NCI-H128 (cell line): ENCODE results near the gene ZNF398.
A peak's percentile ranks its signal among the peaks of the same experiment; 100 is the strongest.

Experiments used
- DNase-seq: peaks from one replicate; lab custom pipeline; 2025; ENCODE audit not compliant: unreplicated experiment; lab: John Stamatoyannopoulos, UW

The ZNF398 gene

GRCh38 chr7:149195180-149196150 lies 48.2 kb downstream of the ZNF398 start, which contains the start of gene ZNF282:
Gene ZNF282, plus strand, starts transcription at chr7:149195546. Its CDS starts 44 bp downstream, at chr7:149195590.
- peak; percentile 79 for DNase-seq

DNA sequence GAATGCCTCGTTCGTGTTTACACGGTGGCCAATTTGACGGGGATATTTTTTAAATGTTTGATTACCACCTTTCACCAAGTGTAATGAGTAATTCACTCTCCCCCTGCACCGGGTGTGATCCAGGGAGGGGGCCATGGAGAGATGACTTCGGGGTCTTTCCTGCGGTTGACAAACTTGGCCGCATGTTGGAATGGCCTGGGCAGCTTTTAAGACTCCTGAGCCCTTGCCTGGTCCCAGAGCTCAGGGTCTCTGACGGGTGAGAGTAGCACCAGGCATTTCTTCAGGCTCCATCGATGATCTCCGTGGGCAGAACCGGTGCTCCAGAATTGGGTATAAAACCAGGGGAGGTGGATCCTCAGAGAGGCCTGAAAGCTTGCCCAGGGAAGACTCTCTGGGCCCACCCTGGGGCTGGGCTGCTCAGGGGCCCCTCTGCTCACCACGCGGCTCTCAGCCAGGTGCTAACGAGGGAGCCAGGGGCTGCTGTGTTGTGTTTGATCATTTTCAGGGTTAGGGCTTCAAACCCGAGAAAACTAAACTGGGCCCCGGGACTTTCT lies 49.0 kb downstream of the ZNF398 start:
- DNase-seq, result no peak

DNA sequence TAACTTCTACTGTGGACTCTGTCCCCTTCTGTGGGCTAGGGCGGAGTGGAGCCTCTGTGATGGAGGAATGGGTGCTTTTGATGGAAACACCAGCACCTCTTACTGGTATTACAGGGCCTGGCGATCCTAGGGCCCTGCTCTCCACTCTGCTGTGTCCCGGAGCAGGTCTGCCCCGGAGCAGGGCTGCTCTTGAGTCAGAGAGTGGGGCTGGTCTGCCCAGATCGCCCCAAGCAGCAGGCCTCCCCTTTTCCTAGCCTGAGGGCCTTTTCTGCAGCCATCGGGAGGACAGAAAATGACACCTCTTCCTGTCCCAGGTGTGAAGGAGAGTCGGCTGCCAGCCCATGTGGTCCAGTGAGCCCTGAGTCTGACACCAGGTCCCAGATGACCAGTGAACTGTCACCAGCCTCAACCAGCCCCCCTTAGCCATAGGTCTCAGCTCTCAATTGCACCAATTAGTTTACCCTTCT lies 49.5 kb downstream of the ZNF398 start:
- DNase-seq, result no peak

- no peak for DNase-seq
Observed at GRCh38 chr7:149197675-149198074, 50.4 kb downstream of the ZNF398 start.

DNA sequence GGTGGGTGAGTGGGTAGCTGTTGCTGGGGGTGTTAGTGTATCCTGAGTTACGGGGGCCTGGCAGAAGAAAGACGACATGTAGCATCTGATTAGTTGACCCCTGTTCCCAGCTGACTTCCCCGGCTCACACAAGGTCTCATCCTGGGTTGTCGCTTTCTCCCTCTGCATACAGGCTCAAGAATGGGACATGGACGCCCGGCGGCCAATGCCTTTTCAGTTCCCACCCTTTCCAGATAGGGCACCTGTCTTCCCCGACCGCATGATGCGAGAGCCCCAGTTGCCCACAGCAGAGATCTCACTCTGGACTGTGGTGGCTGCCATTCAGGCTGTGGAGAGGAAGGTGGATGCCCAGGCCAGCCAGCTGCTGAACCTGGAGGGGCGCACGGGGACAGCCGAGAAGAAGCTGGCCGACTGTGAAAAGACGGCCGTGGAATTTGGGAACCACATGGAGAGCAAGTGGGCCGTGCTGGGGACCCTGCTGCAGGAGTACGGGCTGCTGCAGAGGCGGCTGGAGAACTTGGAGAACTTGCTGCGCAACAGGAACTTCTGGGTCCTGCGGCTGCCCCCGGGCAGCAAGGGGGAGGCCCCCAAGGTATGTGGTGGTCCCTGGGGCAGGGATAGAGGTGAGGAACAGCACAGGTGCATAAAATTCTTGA lies 51.0 kb downstream of the ZNF398 start:
- DNase-seq, result no peak

GRCh38 chr7:149199234-149199995 lies 52.2 kb downstream of the ZNF398 start:
- no peak for DNase-seq

- DNase-seq, result no peak
Observed at GRCh38 chr7:149202831-149203231, 55.6 kb downstream of the ZNF398 start.

- DNase-seq, result no peak
Observed at GRCh38 chr7:149205690-149206381, 58.6 kb downstream of the ZNF398 start.

- DNase-seq, result no peak
Observed at GRCh38 chr7:149207324-149208035, 60.2 kb downstream of the ZNF398 start.

- DNase-seq, result no peak
Observed at GRCh38 chr7:149209518-149210269, 62.4 kb downstream of the ZNF398 start.

GRCh38 chr7:149210551-149210950 lies 63.3 kb downstream of the ZNF398 start:
- DNase-seq, result no peak

DNA sequence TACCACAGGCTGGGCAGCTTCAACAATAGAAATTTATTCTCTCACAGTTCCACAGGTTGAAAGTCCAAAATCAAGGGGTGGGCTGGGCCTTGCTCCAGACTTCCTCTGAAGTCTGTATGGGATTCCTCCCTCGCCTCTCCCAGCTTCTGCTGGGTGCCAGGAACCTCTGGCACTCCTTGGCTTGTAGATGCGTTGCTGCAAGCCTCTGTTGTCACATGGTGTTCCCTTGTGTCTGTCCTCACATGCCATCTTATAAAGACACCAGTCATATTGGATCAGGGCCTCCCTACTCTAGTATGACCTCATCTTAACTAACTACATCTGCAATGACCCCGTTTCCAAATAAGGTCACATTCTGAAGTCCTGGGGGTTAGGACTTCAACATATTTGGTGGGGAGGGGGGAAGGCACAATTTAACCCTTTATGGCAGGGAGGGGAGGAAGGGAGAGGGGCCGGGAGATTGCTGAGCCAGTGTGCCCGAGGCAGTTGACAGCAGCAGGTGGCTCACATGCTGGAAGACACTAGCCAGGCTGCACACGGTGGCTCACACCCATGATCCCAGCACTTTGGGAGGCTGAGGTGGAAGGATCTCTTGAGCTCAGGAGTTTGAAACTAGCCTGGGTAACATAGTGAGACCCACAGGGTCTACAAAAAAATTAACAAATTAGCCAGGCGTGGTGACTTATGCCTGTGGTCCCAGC lies 66.9 kb downstream of the ZNF398 start:
- DNase-seq, result no peak

DNA sequence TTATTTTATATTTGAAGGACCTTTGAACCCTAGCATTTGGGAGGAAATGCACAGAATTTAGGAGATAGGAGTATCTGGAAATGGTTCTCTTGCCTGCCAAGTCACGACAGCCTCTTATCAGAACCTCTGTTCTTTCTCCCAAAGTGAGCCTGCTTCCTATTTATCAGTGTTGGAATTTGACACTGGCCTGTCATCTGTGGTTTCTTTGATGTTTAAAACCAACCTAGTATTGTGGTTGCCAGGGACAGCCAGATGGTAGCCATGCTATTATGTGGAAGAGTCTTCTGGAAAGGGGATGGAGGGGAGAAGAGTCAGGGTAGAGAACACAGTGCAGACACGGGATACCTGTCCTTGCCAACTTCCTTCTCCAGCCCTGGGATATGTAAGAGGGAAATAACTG lies 69.1 kb downstream of the ZNF398 start:
- DNase-seq, result no peak

GRCh38 chr7:149217570-149217969 lies 70.3 kb downstream of the ZNF398 start:
- DNase-seq, result no peak

GRCh38 chr7:149218469-149219420 lies 71.5 kb downstream of the ZNF398 start:
- DNase-seq, result no peak

- no peak for DNase-seq
Observed at GRCh38 chr7:149220534-149220933, 73.3 kb downstream of the ZNF398 start.

- DNase-seq, result no peak
Observed at GRCh38 chr7:149223176-149223575, 75.9 kb downstream of the ZNF398 start.
